Omental fat pad (tissue), 4 donors: Measurements from ENCODE around the gene PRR19. TPM values are rescaled to one million over a fixed set of nuclear protein-coding genes. Genes with fewer than 3 reads are reported as not detected.

Experiments
- ATAC-seq: fragments of 150-250 bp; one replicate; pipeline ENCODE4 v1.9.1; 2016; ENCODE audit warnings: mild to moderate bottlenecking, moderate library complexity; ENCODE audit not compliant: low FRiP score
- DNase-seq: peaks from one replicate; pipeline ENCODE4 v3.0.0-alpha.2; 2019; ENCODE audit warnings: low spot score
- CTCF ChIP-seq, 3 donors: fragments of 450-650 bp; IDR thresholded peaks; one replicate each; pipeline ENCODE4 v1.5.1; 2016 to 2017; ENCODE audit warnings: antibody characterized with exemption in 3 of 3, mild to moderate bottlenecking in 3 of 3, moderate library complexity in 2 of 3
- total RNA-seq, 4 donors: library from RNA; depleted of rRNA; stranded (reverse); fragments of >200 nt; gene quantifications; one replicate each; pipeline ENCODE4 v1.1.0, GENCODE V29; 2016

Gene PRR19
- total RNA-seq, 4 donors from 2014 or later = 0.31 to 0.93 (median 0.72) TPM; not detected in 1

- no peak for TF ChIP-seq CTCF (IDR thresholded peaks at IDR 0.05)
- no peak for ATAC-seq
- no peak for DNase-seq
Measured at GRCh38 chr19:42313840-42314755, 12.2 kb downstream of the PRR19 start.

DNA sequence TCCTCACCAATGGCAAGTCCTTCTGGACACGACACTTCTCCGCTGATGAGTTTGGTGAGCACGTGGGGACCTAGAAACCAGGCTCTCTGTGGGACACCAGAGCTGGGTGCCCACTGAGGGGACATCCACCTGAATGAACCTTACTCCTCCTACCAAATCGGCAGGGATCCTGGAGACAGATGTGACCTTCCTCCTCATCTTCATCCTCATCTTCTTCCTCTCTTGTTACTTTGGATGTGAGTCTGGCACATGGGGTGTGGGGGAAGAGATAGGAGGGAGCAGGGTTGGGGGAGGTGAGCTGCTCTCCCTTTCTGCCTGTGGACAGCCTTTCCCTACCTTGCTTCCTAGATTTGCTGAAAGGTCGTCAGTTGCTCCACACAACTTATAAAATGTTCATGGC is 13.1 kb downstream of the PRR19 start:
- ATAC-seq (no peak), DNase-seq (no peak)
- no peak for TF ChIP-seq CTCF (IDR thresholded peaks at IDR 0.05)

- DNase-seq (no peak), ATAC-seq (no peak)
- TF ChIP-seq CTCF (IDR thresholded peaks at IDR 0.05) = no peak
Measured at GRCh38 chr19:42316223-42317211, 14.6 kb downstream of the PRR19 start.

DNA sequence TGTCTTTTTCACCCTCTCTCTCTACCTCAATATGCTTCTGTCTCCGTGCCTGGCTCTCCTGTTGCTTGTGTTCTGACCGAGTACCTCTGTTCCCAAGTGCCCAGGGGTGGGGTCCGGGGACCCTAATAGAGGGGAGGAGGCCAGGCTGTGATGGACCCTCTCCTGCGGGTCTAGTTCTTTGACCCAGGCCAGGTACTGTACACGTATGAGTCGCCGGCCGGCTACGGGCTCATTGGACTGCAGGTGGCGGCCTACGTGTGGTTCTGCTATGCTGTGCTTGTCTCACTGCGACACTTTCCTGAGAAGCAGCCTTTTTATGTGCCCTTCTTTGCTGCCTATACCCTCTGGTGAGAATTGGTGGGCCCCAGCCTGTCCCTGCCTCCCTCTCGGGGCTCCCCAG is 15.6 kb downstream of the PRR19 start:
- TF ChIP-seq CTCF (IDR thresholded peaks at IDR 0.05) = no peak
- DNase-seq (no peak), ATAC-seq (no peak)

DNA sequence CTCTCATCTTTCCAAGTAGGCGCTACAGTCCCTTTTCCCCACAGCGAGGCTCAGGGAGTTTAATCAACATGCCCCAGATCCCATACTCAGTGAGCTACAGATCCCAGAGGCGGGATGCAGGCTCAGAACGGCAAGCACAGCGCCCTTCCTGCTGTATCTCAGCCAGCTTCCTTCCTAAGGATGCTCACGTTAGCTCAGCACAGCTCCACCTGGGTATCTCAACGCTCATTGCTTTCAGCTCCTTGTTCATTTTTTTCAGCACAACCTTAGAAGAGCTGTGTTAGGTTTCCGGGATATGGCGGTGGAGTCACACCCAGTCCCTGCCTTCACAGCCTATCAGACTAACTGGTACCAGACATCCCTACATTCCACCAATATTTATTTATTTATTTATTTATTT is 20.4 kb downstream of the PRR19 start:
- no peak for TF ChIP-seq CTCF (IDR thresholded peaks at IDR 0.05)
- ATAC-seq (no peak), DNase-seq (no peak)

GRCh38 chr19:42323473-42323851 is 21.5 kb downstream of the PRR19 start:
- no peak for TF ChIP-seq CTCF (IDR thresholded peaks at IDR 0.05)
- DNase-seq (no peak), ATAC-seq (no peak)
